Progenitor cell of endocrine pancreas (in vitro differentiated cells): ENCODE results near the gene PAX1. TPM values are rescaled to one million over a fixed set of nuclear protein-coding genes. Genes with fewer than 3 reads are reported as not detected.

Experiments used
- DNase-seq: peaks from one replicate; pipeline ENCODE4 v3.0.0; 2021; ENCODE audit warnings: low spot score; ENCODE audit not compliant: unreplicated experiment
- H3K27ac Mint-ChIP-seq: 2 replicates; pipeline ENCODE4 v1.8.0; 2021; ENCODE audit warnings: mild to moderate bottlenecking, moderate library complexity, mixed read lengths
- H3K27me3 Mint-ChIP-seq: 2 replicates; pipeline ENCODE4 v1.8.0; 2021; ENCODE audit warnings: mixed read lengths
- H3K36me3 Mint-ChIP-seq: 2 replicates; pipeline ENCODE4 v1.8.0; 2022; ENCODE audit warnings: mixed read lengths; ENCODE audit not compliant: insufficient read depth
- H3K4me1 Mint-ChIP-seq: 2 replicates; pipeline ENCODE4 v1.8.0; 2021; ENCODE audit warnings: low read depth, mixed read lengths
- H3K4me3 Mint-ChIP-seq: 2 replicates; pipeline ENCODE4 v1.8.0; 2021; ENCODE audit warnings: low read depth, mild to moderate bottlenecking, moderate library complexity, mixed read lengths
- H3K9me3 Mint-ChIP-seq: 2 replicates; pipeline ENCODE4 v1.8.0; 2021; ENCODE audit warnings: low read depth, mixed read lengths
- CTCF ChIP-seq: fragments of 200-600 bp; sonication (generic); IDR thresholded peaks from one replicate; pipeline ENCODE4 v1.5.0; 2021; ENCODE audit warnings: antibody characterized with exemption, mild to moderate bottlenecking; ENCODE audit not compliant: unreplicated experiment
- total RNA-seq: library from RNA; stranded (reverse); gene quantifications from 2 replicates; pipeline ENCODE4 v1.2.1, GENCODE V29; 2021

The PAX1 gene
- total RNA-seq, 1 donor from 2014 or later = 1.3 TPM

- Mint-ChIP-seq H3K36me3 (no peaks in the 10 kb centered on the region), H3K9me3 (no peaks in the 10 kb centered on the region), H3K27ac (no peak overlapping the region), H3K4me1 (no peaks in the 10 kb centered on the region), H3K27me3 (peaks cover 53% of the 10 kb centered on the region), H3K4me3 (no peak overlapping the region)
- TF ChIP-seq CTCF = peak; percentile 85
- DNase-seq = no peak
These were observed 14.2 kb downstream of the PAX1 start for GRCh38 chr20:21719592-21720214.

GRCh38 chr20:21725892-21726291, 20.4 kb downstream of the PAX1 start:
- Mint-ChIP-seq H3K4me1 (no peaks in the 10 kb centered on the region), H3K9me3 (no peaks in the 10 kb centered on the region), H3K27ac (no peak overlapping the region), H3K4me3 (no peak overlapping the region), H3K27me3 (peaks cover 4% of the 10 kb centered on the region), H3K36me3 (no peaks in the 10 kb centered on the region)
- DNase-seq = no peak
- TF ChIP-seq CTCF = no peak

- no peak for DNase-seq
- H3K9me3 Mint-ChIP-seq = no peaks in the 10 kb centered on the region
These were observed 23.9 kb downstream of the PAX1 start for GRCh38 chr20:21729316-21729715.

GRCh38 chr20:21739161-21739560, 33.7 kb downstream of the PAX1 start:
- DNase-seq = no peak
- H3K4me1 Mint-ChIP-seq = no peaks in the 10 kb centered on the region
- H3K36me3 Mint-ChIP-seq = no peaks in the 10 kb centered on the region
- H3K4me3 Mint-ChIP-seq = no peak overlapping the region
- H3K27ac Mint-ChIP-seq = no peak overlapping the region
- peaks cover 21% of the 10 kb centered on the region for H3K9me3 Mint-ChIP-seq
- peaks cover 7% of the 10 kb centered on the region for H3K27me3 Mint-ChIP-seq
- no peak for TF ChIP-seq CTCF

More at GRCh38 chr20:21729316-21729715, 23.9 kb downstream of the PAX1 start:
- no peaks in the 10 kb centered on the region for H3K36me3 Mint-ChIP-seq
- H3K27ac Mint-ChIP-seq = no peak overlapping the region
- no peak for TF ChIP-seq CTCF
- no peak overlapping the region for H3K4me3 Mint-ChIP-seq
- peaks cover 8% of the 10 kb centered on the region for H3K27me3 Mint-ChIP-seq
- no peaks in the 10 kb centered on the region for H3K4me1 Mint-ChIP-seq

GRCh38 chr20:21739682-21740081, 34.2 kb downstream of the PAX1 start:
- H3K4me1 Mint-ChIP-seq = no peaks in the 10 kb centered on the region
- H3K36me3 Mint-ChIP-seq = no peaks in the 10 kb centered on the region
- no peak overlapping the region for H3K4me3 Mint-ChIP-seq
- TF ChIP-seq CTCF = no peak
- H3K27ac Mint-ChIP-seq = no peak overlapping the region
- peaks cover 7% of the 10 kb centered on the region for H3K27me3 Mint-ChIP-seq
- no peak for DNase-seq
- peaks cover 19% of the 10 kb centered on the region for H3K9me3 Mint-ChIP-seq
